HG02870 (cell line): ENCODE measurements around the gene NUDT12.

ENCODE experiments used
- ATAC-seq: cut with Tn5 transposase; IDR thresholded peaks from one replicate; pipeline ENCODE4 v1.9.1; 2021; ENCODE audit warnings: mild to moderate bottlenecking, moderate library complexity; ENCODE audit not compliant: unreplicated experiment

Gene NUDT12

GRCh38 chr5:103562453-103563157, at the start of gene NUDT12:
Gene NUDT12, minus strand, starts transcription at chr5:103562789. Its CDS starts 2,541 bp downstream, at chr5:103560248.
- peak; percentile 85 for ATAC-seq

GRCh38 chr5:103607346-103607745, 44.8 kb upstream of the NUDT12 start:
- ATAC-seq = no peak

GRCh38 chr5:103605277-103605676, 42.7 kb upstream of the NUDT12 start:
- ATAC-seq = no peak

- no peak for ATAC-seq
Observed at GRCh38 chr5:103602438-103602837, 39.8 kb upstream of the NUDT12 start.

- no peak for ATAC-seq
Observed at GRCh38 chr5:103601314-103601713, 38.7 kb upstream of the NUDT12 start.

- no peak for ATAC-seq
Observed at GRCh38 chr5:103600086-103600485, 37.5 kb upstream of the NUDT12 start.

GRCh38 chr5:103598997-103599566, 36.5 kb upstream of the NUDT12 start:
- ATAC-seq = no peak

GRCh38 chr5:103590221-103590620, 27.6 kb upstream of the NUDT12 start:
- ATAC-seq = no peak

GRCh38 chr5:103589776-103590175, 27.2 kb upstream of the NUDT12 start:
- ATAC-seq = no peak

- ATAC-seq = no peak
Observed at GRCh38 chr5:103589357-103589756, 26.8 kb upstream of the NUDT12 start.

GRCh38 chr5:103587185-103587748, 24.7 kb upstream of the NUDT12 start:
- no peak for ATAC-seq

GRCh38 chr5:103582364-103582763, 19.8 kb upstream of the NUDT12 start:
- peak; percentile 63 for ATAC-seq

- no peak for ATAC-seq
Observed at GRCh38 chr5:103573411-103573810, 10.8 kb upstream of the NUDT12 start.

GRCh38 chr5:103572454-103572853, 9.9 kb upstream of the NUDT12 start:
- ATAC-seq = no peak

- ATAC-seq = no peak
Observed at GRCh38 chr5:103571730-103572129, 9.1 kb upstream of the NUDT12 start.

- ATAC-seq = no peak
Observed at GRCh38 chr5:103569313-103570060, 6.9 kb upstream of the NUDT12 start.

- ATAC-seq = no peak
Observed at GRCh38 chr5:103565719-103566118, 3.1 kb upstream of the NUDT12 start.

GRCh38 chr5:103561685-103562452, 720 bp downstream of the NUDT12 start:
- peak; percentile 42 for ATAC-seq

- no peak for ATAC-seq
Observed at GRCh38 chr5:103560826-103561225, 1.8 kb downstream of the NUDT12 start.

GRCh38 chr5:103546858-103547257, 15.7 kb downstream of the NUDT12 start:
- peak; percentile 78 for ATAC-seq

GRCh38 chr5:103542441-103542840, 20.1 kb downstream of the NUDT12 start:
- no peak for ATAC-seq
